Activated CD4-positive, alpha-beta T cell treated with anti-CD3 and anti-CD28 coated beads, Interleukin-10, Interleukin-2, amounts not matched to agents 100 ng/mL and 50 ng/mL, durations not matched to agents 16 hours and 8 hours (primary cell): ENCODE data around the gene TMEM169.
A peak's percentile ranks its signal among the peaks of the same experiment; 100 is the strongest.
"Not testable (repeated sequence)": the region's sequence is repeated elsewhere in the genome, so short reads cannot be mapped to it uniquely, and the experiment has no call there.

Experiments
- DNase-seq: peaks from one replicate; pipeline ENCODE4 v3.0.0-alpha.2; 2020

TMEM169 gene

GRCh38 chr2:216134958-216135541 lies 53.3 kb downstream of the TMEM169 start:
- DNase-seq, result no peak

DNA sequence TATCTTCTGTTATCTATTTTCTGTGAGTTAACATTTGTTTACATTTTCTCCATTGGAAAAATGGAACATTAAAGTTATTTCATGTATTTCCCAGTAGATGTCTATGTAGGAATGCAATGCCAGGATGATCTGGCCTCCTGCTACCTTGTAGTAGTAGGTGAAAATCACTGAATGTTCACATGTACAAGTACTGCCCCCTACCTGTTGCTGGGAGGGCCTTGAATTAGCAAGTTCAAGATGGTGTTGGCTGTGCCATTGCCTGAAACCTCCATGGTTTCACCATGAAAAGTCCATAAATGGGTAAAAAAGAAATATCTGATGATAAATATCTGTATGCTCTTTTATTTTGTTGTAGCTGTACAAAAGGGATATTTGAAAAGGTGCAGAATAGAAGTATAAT lies 58.2 kb downstream of the TMEM169 start:
- DNase-seq, result peak; percentile 39

- not testable (repeated sequence) for DNase-seq
These were observed 59.8 kb downstream of the TMEM169 start for GRCh38 chr2:216141516-216141915.

- peak; percentile 77 for DNase-seq
These were observed 60.8 kb downstream of the TMEM169 start for GRCh38 chr2:216142540-216142939.

DNA sequence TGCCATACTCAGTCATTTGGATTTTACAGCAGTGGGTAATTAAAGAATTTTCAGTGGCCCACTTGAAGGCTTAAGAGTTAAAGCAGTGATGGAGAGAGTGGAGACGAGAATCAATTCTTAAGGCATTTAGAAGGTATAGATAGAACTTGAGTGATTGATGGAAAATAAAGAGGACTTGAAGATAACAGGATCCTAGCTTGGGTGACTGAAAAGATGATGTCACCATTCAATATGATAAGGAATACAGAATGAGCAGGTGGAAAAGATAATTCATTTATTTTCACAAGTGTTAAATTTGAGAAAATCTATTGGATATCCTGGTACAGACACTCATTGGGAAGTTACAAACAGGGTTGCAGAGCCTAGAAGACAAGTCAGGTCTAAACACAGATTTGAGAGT lies 62.7 kb downstream of the TMEM169 start:
- DNase-seq, result no peak

GRCh38 chr2:216144857-216145256 lies 63.1 kb downstream of the TMEM169 start:
- DNase-seq, result no peak

DNA sequence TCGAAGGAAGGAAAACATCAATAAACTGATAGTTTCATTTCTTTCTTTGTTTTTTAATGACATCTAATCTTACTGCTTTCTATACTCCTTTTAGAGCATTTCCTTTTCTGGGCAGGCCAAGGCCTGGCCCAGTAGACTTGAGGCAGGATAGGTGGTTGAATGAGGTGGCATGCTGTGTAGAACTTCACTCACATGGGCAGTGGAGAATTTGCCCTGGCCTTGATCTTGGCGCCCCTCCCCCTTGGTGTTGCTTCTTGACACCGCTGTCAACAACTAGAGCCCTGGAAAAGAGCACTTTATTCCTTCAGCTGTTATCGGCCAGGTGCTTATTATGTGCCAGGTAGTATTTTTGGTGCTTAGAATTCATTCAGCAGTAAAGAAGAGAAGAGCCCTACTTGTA lies 64.9 kb downstream of the TMEM169 start:
- no peak for DNase-seq

GRCh38 chr2:216147172-216148131 lies 65.7 kb downstream of the TMEM169 start:
- no peak for DNase-seq

DNA sequence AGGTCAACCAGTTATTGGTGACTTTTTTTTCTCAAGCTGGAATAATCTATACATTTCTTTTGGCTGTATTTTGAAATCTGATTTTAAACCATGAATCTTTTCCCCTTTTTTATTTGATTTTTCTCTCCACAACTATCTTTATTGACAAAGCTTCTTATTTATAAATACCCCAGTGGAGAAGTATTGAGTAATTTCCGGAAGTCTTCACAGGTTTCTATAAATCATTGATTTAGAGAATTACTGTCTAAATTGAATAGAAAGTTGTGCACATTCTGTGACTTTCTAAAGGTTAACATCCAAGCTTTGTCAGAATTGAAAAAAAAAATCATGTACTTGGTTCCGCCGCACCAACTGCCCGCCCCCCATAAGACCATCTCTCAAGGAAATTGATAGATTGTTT lies 67.3 kb downstream of the TMEM169 start:
- no peak for DNase-seq

GRCh38 chr2:216149741-216150140 lies 68.0 kb downstream of the TMEM169 start:
- DNase-seq, result no peak

DNA sequence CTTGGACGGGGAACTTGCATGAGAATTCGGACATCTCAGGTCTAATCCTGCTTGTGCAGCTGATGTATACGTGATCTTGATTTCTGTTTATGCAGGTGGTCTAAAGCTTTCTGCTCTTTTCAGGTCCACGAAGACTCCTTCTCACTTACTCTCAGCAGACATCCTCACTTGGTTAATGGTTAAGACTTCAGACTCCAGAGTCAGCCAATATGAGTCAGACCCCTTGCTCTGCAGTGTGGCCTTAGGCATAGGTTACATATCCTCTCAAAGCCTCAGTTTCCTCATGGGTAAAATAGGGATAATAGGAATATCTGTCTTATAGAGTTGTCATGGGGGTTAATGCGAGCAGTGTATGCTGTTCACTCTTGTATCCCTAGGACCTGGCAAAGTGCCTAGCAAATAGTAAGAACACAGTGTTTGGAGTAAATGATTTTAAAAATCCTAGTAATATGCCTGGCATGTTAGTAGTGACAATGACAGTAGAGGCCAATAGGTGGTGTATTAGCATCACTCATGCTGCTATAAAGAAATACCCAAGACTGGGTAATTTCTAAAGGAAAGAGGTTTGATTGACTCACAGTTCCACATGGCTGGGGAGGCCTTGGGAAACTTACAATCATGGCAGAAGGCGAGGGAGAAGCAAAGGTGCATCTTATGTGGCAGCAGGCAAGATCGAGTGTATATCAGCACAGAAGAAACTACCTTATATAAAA lies 69.8 kb downstream of the TMEM169 start:
- DNase-seq, result no peak
